ENCODE data around the gene ZBTB7C. TPM values are rescaled to one million over a fixed set of nuclear protein-coding genes. Genes with fewer than 3 reads are reported as not detected.

The ZBTB7C gene
- total and polyA plus RNA-seq, 9 of the 15 experiments (the other 6 are each of a cell fraction or from before 2014, with no cell fraction given) = not detected

DNA sequence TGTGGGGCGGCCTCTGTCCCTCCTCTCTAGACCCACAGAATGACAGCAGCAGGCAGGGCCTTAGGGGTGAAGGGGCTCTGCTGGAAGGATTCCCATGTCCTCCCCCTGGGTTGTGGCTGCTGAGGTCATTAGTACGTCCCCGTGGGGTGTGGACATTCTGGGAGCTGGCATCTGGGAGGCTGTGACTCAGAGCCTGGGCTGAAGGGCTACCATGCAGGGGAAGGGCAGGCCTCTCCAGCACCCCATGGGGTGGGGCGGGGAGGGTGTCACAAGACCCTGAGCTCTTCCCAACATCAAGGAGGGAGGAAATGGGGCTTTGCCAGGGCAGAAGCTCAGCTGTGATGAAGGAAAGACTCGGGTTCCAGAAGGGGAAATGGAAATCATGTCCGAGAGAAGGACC is 373.0 kb downstream of the ZBTB7C start:
- no peak for DNase-seq (ENCODE audit: extremely low read depth in 1 of 4, low spot score in 3 of 4)
- Histone ChIP-seq H3K9me1 (ENCODE audit: control insufficient read depth, insufficient read depth, low read length) (no peaks in the 10 kb centered on the region), H2AFZ (ENCODE audit: low read depth, low read length) (no peak overlapping the region), H3K9ac (ENCODE audit: insufficient read depth in 1 of 2, low read depth in 2 of 2, low read length in 2 of 2) (no peak overlapping the region), H4K20me1 (replicated peaks; ENCODE audit: control insufficient read depth, insufficient read depth, low read length) (peaks cover under 1% of the 10 kb centered on the region), H3K27ac (ENCODE audit: extremely low read depth, low read depth, low read length) (no peak overlapping the region), H3K4me2 (ENCODE audit: insufficient read depth, low read length) (no peak overlapping the region), H3K9me3 (replicated peaks; ENCODE audit: control insufficient read depth, insufficient read depth, low read depth, low read length) (no peaks in the 10 kb centered on the region), H3K4me3 (no peak overlapping the region), H3K4me1 (replicated peaks in 1 of 2; ENCODE audit: control insufficient read depth in 2 of 2, insufficient read depth in 2 of 2, low read length in 2 of 2) (no peaks in the 10 kb centered on the region), H3K79me2 (ENCODE audit: control insufficient read depth, insufficient read depth, low read length) (no peaks in the 10 kb centered on the region), H3K36me3 (ENCODE audit: control insufficient read depth, insufficient read depth, low read length) (no peaks in the 10 kb centered on the region), H3K27me3 (ENCODE audit: control insufficient read depth in 2 of 2, insufficient read depth in 2 of 2, low read length in 2 of 2) (peaks cover 0 to 49% of the 10 kb centered on the region in 2 experiments; a peak in 2 of 5 replicates)
- in situ Hi-C loops (cut with MboI) (no loop called here), intact Hi-C loops (cut with micrococcal nuclease) (loop anchor here (10.0 kb wide), 1 partner anchor 59 kb away; no protein-coding TSS in a partner anchor)
- 0% methylated on average over 2 of the region's 6 CpGs for WGBS (ENCODE audit: insufficient coverage, low coverage, missing lambda C conversion rate)
- no peak for ATAC-seq
- FAIRE-seq = no peak
- CTCF ChIA-PET (ENCODE audit: low intra/inter-chr PET ratio) = no interaction called here
- POLR2A ChIA-PET = no interaction called here
- BruUV-seq (replicated peaks) = no TSS peak
- TF ChIP-seq PHF8 (IDR thresholded peaks at IDR 0.05; ENCODE audit: borderline replicate concordance, low read length) (no peak), PML (IDR thresholded peaks at IDR 0.05; ENCODE audit: low read length) (no peak), ZFX (CRISPR knock-in tag; IDR thresholded peaks at IDR 0.05) (no peak), RBM25 (IDR thresholded peaks at IDR 0.05; ENCODE audit: low read depth, low read length, severe bottlenecking) (no peak), YY1 (IDR thresholded peaks at IDR 0.05; ENCODE audit: borderline replicate concordance in 1 of 3, control insufficient read depth in 1 of 3, extremely low read depth in 1 of 3, insufficient read depth in 3 of 3, insufficient read length in 1 of 3, insufficient replicate concordance in 2 of 3, low read depth in 1 of 3, low read length in 2 of 3) (no peak), HMGN3 (IDR thresholded peaks at IDR 0.05; ENCODE audit: borderline replicate concordance, extremely low read depth, insufficient read length, low read depth, low read length) (no peak), PTBP1 (IDR thresholded peaks at IDR 0.05; ENCODE audit: low read depth, low read length) (no peak), ZNF121 (CRISPR knock-in tag; conservative IDR thresholded peaks at IDR 0.05) (no peak), ELF4 (CRISPR knock-in tag; IDR thresholded peaks at IDR 0.05) (no peak), TCF7 (IDR thresholded peaks at IDR 0.05; ENCODE audit: borderline replicate concordance) (no peak)
- TF ChIP-seq, protein P1, sequence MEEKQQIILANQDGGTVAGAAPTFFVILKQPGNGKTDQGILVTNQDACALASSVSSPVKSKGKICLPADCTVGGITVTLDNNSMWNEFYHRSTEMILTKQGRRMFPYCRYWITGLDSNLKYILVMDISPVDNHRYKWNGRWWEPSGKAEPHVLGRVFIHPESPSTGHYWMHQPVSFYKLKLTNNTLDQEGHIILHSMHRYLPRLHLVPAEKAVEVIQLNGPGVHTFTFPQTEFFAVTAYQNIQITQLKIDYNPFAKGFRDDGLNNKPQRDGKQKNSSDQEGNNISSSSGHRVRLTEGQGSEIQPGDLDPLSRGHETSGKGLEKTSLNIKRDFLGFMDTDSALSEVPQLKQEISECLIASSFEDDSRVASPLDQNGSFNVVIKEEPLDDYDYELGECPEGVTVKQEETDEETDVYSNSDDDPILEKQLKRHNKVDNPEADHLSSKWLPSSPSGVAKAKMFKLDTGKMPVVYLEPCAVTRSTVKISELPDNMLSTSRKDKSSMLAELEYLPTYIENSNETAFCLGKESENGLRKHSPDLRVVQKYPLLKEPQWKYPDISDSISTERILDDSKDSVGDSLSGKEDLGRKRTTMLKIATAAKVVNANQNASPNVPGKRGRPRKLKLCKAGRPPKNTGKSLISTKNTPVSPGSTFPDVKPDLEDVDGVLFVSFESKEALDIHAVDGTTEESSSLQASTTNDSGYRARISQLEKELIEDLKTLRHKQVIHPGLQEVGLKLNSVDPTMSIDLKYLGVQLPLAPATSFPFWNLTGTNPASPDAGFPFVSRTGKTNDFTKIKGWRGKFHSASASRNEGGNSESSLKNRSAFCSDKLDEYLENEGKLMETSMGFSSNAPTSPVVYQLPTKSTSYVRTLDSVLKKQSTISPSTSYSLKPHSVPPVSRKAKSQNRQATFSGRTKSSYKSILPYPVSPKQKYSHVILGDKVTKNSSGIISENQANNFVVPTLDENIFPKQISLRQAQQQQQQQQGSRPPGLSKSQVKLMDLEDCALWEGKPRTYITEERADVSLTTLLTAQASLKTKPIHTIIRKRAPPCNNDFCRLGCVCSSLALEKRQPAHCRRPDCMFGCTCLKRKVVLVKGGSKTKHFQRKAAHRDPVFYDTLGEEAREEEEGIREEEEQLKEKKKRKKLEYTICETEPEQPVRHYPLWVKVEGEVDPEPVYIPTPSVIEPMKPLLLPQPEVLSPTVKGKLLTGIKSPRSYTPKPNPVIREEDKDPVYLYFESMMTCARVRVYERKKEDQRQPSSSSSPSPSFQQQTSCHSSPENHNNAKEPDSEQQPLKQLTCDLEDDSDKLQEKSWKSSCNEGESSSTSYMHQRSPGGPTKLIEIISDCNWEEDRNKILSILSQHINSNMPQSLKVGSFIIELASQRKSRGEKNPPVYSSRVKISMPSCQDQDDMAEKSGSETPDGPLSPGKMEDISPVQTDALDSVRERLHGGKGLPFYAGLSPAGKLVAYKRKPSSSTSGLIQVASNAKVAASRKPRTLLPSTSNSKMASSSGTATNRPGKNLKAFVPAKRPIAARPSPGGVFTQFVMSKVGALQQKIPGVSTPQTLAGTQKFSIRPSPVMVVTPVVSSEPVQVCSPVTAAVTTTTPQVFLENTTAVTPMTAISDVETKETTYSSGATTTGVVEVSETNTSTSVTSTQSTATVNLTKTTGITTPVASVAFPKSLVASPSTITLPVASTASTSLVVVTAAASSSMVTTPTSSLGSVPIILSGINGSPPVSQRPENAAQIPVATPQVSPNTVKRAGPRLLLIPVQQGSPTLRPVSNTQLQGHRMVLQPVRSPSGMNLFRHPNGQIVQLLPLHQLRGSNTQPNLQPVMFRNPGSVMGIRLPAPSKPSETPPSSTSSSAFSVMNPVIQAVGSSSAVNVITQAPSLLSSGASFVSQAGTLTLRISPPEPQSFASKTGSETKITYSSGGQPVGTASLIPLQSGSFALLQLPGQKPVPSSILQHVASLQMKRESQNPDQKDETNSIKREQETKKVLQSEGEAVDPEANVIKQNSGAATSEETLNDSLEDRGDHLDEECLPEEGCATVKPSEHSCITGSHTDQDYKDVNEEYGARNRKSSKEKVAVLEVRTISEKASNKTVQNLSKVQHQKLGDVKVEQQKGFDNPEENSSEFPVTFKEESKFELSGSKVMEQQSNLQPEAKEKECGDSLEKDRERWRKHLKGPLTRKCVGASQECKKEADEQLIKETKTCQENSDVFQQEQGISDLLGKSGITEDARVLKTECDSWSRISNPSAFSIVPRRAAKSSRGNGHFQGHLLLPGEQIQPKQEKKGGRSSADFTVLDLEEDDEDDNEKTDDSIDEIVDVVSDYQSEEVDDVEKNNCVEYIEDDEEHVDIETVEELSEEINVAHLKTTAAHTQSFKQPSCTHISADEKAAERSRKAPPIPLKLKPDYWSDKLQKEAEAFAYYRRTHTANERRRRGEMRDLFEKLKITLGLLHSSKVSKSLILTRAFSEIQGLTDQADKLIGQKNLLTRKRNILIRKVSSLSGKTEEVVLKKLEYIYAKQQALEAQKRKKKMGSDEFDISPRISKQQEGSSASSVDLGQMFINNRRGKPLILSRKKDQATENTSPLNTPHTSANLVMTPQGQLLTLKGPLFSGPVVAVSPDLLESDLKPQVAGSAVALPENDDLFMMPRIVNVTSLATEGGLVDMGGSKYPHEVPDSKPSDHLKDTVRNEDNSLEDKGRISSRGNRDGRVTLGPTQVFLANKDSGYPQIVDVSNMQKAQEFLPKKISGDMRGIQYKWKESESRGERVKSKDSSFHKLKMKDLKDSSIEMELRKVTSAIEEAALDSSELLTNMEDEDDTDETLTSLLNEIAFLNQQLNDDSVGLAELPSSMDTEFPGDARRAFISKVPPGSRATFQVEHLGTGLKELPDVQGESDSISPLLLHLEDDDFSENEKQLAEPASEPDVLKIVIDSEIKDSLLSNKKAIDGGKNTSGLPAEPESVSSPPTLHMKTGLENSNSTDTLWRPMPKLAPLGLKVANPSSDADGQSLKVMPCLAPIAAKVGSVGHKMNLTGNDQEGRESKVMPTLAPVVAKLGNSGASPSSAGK (IDR thresholded peaks at IDR 0.05) = no peak

Data from K562 (cell line).